Nephron (organoid): Measurements from ENCODE around the gene VAMP4.

Experiments
- H3K27ac Mint-ChIP-seq, 3 experiments: 2 replicates each; pipeline ENCODE4 v1.8.0; 2020; ENCODE audit warnings: mixed read lengths in 3 of 3, mild to moderate bottlenecking in 2 of 3, moderate library complexity in 1 of 3
- H3K27me3 Mint-ChIP-seq: 2 replicates; pipeline ENCODE4 v1.8.0; 2021; ENCODE audit warnings: low read depth, mild to moderate bottlenecking, moderate library complexity, mixed read lengths
- H3K36me3 Mint-ChIP-seq: 2 replicates; pipeline ENCODE4 v1.8.0; 2020; ENCODE audit warnings: low read depth, mixed read lengths
- H3K4me1 Mint-ChIP-seq: 2 replicates; pipeline ENCODE4 v1.8.0; 2020; ENCODE audit warnings: mixed read lengths
- H3K4me3 Mint-ChIP-seq, 3 experiments: 2 replicates each; pipeline ENCODE4 v1.8.0; 2020; ENCODE audit warnings: mild to moderate bottlenecking in 3 of 3, mixed read lengths in 3 of 3, moderate library complexity in 2 of 3
- H3K9me3 Mint-ChIP-seq: 2 replicates; pipeline ENCODE4 v1.8.0; 2020; ENCODE audit warnings: mixed read lengths
- TF ChIP-seq, protein P1 (sequence below), 3 experiments: fragments of 200-600 bp; sonication (generic); IDR thresholded peaks; one replicate each; pipeline ENCODE4 v1.5.0; 2021; ENCODE audit warnings: antibody characterized with exemption in 3 of 3; ENCODE audit not compliant: unreplicated experiment in 3 of 3

Gene VAMP4

GRCh38 chr1:171785766-171786165 is 43.9 kb upstream of the VAMP4 start:
- Mint-ChIP-seq H3K27me3 (no peaks in the 10 kb centered on the region), H3K27ac (no peak overlapping the region), H3K9me3 (no peaks in the 10 kb centered on the region), H3K4me3 (no peak overlapping the region), H3K4me1 (peaks cover 32% of the 10 kb centered on the region), H3K36me3 (peaks cover 59% of the 10 kb centered on the region)
- TF ChIP-seq, protein P1, sequence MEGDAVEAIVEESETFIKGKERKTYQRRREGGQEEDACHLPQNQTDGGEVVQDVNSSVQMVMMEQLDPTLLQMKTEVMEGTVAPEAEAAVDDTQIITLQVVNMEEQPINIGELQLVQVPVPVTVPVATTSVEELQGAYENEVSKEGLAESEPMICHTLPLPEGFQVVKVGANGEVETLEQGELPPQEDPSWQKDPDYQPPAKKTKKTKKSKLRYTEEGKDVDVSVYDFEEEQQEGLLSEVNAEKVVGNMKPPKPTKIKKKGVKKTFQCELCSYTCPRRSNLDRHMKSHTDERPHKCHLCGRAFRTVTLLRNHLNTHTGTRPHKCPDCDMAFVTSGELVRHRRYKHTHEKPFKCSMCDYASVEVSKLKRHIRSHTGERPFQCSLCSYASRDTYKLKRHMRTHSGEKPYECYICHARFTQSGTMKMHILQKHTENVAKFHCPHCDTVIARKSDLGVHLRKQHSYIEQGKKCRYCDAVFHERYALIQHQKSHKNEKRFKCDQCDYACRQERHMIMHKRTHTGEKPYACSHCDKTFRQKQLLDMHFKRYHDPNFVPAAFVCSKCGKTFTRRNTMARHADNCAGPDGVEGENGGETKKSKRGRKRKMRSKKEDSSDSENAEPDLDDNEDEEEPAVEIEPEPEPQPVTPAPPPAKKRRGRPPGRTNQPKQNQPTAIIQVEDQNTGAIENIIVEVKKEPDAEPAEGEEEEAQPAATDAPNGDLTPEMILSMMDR (IDR thresholded peaks at IDR 0.05; ENCODE audit: unreplicated experiment in 3 of 3) = no peak

- Mint-ChIP-seq H3K4me3 (peak overlapping the region; percentile 37 to 64 (median 43)), H3K36me3 (peaks cover 52% of the 10 kb centered on the region), H3K4me1 (peaks cover 32% of the 10 kb centered on the region), H3K27ac (no peak overlapping the region), H3K27me3 (no peaks in the 10 kb centered on the region), H3K9me3 (no peaks in the 10 kb centered on the region)
- TF ChIP-seq, protein P1 (IDR thresholded peaks at IDR 0.05; ENCODE audit: unreplicated experiment in 3 of 3) = no peak
Observed at GRCh38 chr1:171784784-171785183, 42.9 kb upstream of the VAMP4 start.

DNA sequence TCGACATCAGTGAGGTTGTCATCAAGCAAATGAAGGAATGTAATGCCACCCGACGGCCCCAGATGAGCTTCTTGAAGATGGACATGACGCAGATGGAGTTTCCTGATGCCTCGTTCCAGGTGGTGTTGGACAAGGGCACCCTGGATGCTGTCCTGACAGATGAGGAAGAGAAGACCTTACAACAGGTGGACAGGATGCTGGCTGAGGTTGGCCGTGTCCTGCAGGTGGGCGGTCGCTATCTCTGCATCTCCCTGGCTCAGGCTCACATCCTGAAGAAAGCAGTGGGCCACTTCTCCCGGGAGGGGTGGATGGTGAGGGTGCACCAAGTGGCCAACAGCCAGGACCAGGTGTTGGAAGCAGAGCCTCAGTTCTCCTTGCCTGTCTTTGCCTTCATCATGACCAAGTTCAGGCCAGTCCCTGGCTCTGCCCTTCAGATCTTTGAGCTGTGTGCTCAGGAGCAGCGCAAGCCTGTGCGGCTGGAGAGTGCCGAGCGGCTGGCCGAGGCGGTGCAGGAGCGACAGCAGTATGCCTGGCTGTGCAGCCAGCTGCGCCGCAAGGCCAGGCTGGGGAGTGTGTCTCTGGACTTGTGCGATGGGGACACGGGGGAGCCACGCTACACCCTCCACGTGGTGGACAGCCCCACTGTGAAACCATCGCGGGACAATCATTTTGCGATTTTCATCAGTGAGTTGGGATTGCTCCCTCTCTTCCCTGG is 42.1 kb upstream of the VAMP4 start:
- peak overlapping the region; percentile 92 to 95 (median 94) for H3K4me3 Mint-ChIP-seq

DNA sequence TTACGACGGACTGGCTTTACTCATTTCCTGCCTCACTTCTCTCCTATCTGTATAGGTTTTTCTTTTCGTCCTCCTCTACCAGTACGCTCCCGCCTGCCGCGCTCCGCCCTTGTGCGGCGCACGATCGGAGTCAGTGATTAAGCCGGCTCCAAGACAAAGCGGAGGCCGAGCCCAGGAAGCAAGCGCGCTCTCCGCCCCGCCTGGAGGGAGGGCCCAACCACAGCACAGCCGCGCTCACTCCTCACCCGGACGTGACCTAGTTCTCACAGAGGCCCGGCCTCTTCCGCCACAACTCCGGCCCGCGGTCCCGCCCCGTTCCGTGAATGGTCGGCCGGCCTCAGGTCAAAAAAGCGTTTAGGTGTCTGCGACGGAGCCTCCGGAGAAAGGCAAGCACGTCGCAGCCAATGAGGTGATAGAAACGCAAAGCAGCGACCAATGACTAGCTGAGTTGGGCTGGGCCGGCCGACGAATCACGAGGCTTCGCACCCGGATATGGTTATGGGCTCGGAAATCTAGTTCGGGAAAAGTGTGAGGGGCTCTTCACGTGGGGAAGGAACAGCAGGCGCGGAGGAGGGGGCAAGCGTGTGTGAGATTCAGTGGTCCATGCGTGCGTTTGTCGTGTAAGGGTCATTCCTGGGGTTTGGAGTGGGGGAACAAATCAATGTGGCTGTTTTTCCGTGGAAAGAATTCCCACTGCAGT is 39.5 kb upstream of the VAMP4 start, which contains the start of gene METTL13:
Gene METTL13, plus strand, starts transcription at position 485 of the 700 bp plus-strand sequence. CDS start 308 bp downstream, outside the sequence.
- TF ChIP-seq, protein P1 (IDR thresholded peaks at IDR 0.05; ENCODE audit: unreplicated experiment in 3 of 3) = no peak
- H3K9me3 Mint-ChIP-seq = no peaks in the 10 kb centered on the region
- H3K4me3 Mint-ChIP-seq = peak within 1 kb of the TSS; percentile 92 to 95 (median 94)
- peaks cover 32% of the 10 kb centered on the region for H3K4me1 Mint-ChIP-seq
- H3K36me3 Mint-ChIP-seq = peaks cover 21% of the 10 kb centered on the region
- H3K27ac Mint-ChIP-seq = peak within 1 kb of the TSS; percentile 79 to 94 (median 94)
- H3K27me3 Mint-ChIP-seq = no peaks in the 10 kb centered on the region

More for the DNA sequence above, 42.1 kb upstream of the VAMP4 start:
- H3K27ac Mint-ChIP-seq = no peak overlapping the region
- TF ChIP-seq, protein P1 (IDR thresholded peaks at IDR 0.05; ENCODE audit: unreplicated experiment in 3 of 3) = no peak
- peaks cover 45% of the 10 kb centered on the region for H3K36me3 Mint-ChIP-seq
- peaks cover 32% of the 10 kb centered on the region for H3K4me1 Mint-ChIP-seq
- no peaks in the 10 kb centered on the region for H3K9me3 Mint-ChIP-seq
- H3K27me3 Mint-ChIP-seq = no peaks in the 10 kb centered on the region

- peaks cover 16% of the 10 kb centered on the region for H3K36me3 Mint-ChIP-seq
- H3K27me3 Mint-ChIP-seq = no peaks in the 10 kb centered on the region
Observed at GRCh38 chr1:171780583-171781175, 38.8 kb upstream of the VAMP4 start.

More at GRCh38 chr1:171780583-171781175, 38.8 kb upstream of the VAMP4 start:
- H3K27ac Mint-ChIP-seq = peak overlapping the region; percentile 79 to 94 (median 94)
- TF ChIP-seq, protein P1 (IDR thresholded peaks at IDR 0.05; ENCODE audit: unreplicated experiment in 3 of 3) = no peak
- H3K9me3 Mint-ChIP-seq = no peaks in the 10 kb centered on the region
- H3K4me3 Mint-ChIP-seq = peak overlapping the region; percentile 92 to 95 (median 94)
- H3K4me1 Mint-ChIP-seq = peaks cover 32% of the 10 kb centered on the region
